GM19395 (cell line): ENCODE measurements around the gene MIEN1.
A peak's percentile ranks its signal among the peaks of the same experiment; 100 is the strongest.
"Not testable (repeated sequence)": the region's sequence is repeated elsewhere in the genome, so short reads cannot be mapped to it uniquely, and the experiment has no call there.

Experiments
- ATAC-seq: cut with Tn5 transposase; IDR thresholded peaks from one replicate; pipeline ENCODE4 v1.9.1; 2021; ENCODE audit warnings: mild to moderate bottlenecking, moderate library complexity; ENCODE audit not compliant: unreplicated experiment

MIEN1 gene

DNA sequence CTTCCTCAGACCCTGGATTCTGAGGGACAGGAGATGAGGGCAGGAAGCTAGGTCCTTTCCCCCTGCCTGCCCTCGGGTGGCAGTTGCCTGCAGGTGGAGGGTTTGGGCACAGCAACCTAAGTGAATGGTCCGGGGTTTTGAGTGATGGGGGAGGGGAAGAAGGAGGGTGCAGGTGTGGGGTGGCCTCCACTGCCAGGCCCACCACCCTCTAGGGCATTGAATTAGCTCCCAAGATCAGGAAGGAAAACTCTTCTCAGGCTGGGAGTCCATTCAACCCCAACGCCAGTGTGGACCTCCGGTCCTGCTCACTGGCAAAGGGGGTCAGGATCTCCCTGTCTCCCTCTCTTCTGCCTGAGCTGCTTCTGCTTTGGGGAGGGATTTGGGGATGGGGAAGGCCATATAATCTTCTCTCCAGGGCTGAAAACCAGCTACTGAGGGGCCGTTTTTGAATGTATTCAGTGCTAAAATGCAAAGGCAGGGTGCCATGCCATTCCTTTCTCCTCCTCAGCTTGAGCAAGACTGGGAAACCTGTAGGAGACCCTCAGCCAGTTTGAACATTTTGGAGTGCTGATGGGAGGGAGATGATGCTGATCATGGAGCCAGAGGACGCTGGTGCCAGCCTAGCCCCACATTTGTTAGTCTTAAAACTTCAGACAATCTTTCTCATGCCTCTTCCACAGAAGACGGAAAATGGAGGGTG lies 26.2 kb upstream of the MIEN1 start:
- ATAC-seq: no peak

DNA sequence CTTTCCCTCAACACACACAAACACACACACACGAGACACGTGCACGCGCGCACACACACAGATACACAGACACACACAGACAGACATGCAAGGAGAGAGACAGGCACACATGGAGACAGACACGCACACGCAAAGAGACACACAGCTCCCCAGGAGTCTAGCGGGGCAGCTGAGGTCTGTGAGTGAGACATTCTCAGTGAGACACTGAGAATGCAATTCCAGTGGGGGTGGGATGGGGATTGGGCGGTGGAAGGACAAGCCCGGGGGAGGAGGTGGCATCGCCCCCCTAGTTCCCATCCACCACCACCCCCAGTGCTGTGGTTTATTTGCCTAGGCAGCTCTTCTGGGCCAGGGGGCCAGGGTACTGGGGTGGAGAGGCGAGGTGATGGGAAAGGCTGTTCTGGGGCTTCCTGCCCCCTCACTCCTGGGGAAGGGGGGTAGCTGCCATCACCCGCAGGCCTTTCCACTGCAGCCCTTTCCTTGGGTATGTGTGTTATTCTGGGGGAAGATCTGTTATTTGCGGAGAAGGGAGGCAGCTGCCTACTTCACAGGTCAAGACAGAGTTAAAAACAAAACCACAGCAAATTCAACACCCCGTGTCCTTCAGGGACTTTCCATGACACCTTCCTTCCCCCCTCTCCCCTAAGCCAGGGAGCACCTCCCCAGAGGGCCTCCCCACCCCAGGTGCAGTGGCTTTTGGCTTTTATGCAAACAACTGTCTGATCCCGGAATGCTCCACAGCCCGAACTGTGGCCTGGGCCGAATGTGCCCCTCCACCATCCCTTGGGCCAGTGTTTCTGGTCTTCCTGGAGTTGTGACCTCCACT lies 25.4 kb upstream of the MIEN1 start:
- peak; percentile 38 for ATAC-seq

GRCh38 chr17:39754958-39755553 lies 24.7 kb upstream of the MIEN1 start:
- ATAC-seq: no peak

GRCh38 chr17:39754161-39754957 lies 24.0 kb upstream of the MIEN1 start:
- peak; percentile 61 for ATAC-seq

DNA sequence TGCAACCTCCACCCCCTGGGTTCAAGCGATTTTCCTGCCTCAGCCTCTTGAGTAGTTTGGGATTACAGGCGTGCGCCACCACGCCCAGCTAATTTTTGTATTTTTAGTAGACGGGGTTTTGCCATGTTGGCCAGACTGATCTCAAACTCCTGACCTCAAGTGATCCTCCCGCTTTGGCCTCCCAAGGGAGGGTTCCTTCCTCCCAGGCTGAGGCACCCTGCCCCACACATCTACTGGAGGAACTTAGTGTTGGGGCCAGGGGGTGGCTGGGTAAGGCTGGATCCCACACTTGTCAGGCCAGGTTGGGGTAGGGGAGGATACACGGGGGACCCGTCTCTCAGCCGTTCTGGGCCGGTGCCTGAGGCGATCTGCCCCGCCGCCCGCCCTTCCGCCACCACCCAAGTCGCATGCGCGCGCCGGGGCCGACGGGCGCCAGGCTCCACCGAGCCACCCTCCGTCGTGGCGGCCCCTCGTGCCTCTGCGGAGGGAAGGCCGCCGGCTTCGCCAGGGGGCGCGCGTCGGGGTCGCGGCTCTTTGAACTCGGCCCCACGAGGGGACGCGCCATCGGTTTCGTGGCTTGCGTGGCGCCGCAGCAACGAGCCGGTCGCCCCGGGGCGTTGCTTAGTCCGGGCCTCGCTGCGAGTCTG lies 23.3 kb upstream of the MIEN1 start:
- ATAC-seq: peak; percentile 5

- ATAC-seq: no peak
Measured at GRCh38 chr17:39752241-39752881, 22.0 kb upstream of the MIEN1 start.

- ATAC-seq: no peak
Measured at GRCh38 chr17:39751637-39752036, 21.3 kb upstream of the MIEN1 start.

- no peak for ATAC-seq
Measured at GRCh38 chr17:39751016-39751543, 20.7 kb upstream of the MIEN1 start.

DNA sequence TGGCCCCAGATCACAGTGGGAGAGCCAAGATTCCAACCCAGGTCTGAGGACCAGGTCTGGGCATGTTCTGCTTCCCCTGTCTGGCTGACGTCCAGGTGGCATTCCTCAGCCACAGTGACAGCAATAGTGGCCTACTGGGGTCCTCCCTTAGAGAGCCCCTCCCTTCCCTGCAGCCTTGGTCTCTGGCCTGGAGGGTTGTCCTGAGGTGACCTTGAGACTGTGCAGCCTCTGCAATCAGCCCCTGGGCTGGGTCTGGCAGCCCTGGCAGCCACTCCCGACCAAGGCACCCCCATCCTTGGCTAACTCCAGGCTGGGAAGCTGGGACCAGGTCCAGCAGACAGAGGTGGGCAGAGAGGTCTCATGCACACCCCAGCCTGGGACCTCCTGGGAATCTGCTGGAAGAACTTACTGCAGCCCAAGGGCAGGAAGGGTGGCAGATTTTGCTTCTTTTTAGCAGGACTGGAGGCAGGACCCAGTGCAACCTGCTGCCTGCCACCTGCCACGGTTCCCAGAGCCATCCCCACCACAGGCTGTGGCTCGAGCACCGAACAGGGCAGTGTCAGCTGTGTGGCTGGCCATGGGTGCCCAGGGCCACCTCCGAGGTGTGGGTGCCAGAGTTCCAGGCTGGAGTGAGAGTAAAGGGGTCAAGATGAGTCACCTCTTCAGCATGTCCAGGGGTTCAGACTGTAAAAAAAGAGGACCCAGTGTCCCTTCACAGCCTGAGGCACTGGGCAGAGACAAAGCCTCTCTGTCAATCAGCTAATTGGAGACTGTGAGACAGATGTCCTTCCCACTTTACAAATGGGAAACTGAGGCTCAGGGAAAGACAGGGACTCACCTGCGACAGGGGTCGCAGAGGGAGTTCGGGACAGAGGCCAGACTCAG lies 20.0 kb upstream of the MIEN1 start:
- ATAC-seq: no peak

GRCh38 chr17:39748444-39749034 lies 18.2 kb upstream of the MIEN1 start:
- not testable (repeated sequence) for ATAC-seq

DNA sequence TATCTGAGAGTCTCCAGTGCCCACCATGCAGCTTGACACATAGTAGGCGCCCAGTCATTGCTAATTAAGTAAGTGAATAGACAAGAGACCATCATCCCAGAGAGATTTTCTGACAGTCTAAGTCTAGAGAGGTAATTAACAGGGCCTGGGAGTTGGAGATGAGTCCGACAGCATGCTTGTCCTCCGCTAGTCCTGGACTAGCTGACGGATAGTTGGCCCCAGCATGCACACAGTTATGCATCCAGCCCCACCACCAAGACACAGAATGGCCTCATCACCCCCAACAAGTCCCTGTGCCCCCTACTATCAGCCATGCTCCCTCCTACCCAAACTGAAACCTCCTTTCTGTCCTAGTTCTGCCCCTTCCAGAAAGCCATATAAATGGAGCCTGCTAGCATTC lies 17.4 kb upstream of the MIEN1 start:
- ATAC-seq: no peak

DNA sequence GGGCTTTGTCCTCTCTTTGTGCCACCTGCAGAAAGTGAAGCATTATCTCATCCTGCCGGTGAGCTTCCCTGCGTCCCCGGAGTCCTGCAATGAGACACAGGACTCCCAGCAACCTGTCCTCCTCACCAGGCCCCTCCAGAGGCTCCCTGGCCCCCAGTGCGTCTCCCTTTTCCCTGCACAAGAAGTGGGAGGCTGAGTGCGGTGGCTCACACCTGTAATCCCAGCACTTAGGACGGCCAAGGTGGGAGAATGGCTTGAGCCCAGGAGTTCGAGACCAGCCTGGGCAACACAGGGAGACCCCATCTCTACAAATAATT lies 15.8 kb upstream of the MIEN1 start:
- no peak for ATAC-seq

- ATAC-seq: no peak
Measured at GRCh38 chr17:39745335-39746144, 15.2 kb upstream of the MIEN1 start.

DNA sequence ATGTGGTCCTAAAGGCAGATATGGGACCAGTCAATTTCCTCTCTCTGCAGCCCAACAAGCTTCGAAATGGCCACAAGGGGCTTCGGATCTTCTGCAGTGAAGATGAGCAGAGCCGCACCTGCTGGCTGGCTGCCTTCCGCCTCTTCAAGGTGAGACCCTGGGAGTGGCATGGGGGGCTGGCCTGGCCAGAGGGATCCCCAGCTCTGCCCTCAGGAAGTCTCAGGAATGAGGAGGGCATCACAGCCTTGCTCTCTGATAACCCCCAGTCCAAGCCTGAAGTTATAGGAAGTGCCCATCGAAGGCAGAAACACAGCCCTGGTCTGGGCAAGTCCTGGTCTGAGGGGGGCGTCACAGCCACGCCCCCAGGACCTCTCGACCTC lies 14.5 kb upstream of the MIEN1 start:
- ATAC-seq: no peak

DNA sequence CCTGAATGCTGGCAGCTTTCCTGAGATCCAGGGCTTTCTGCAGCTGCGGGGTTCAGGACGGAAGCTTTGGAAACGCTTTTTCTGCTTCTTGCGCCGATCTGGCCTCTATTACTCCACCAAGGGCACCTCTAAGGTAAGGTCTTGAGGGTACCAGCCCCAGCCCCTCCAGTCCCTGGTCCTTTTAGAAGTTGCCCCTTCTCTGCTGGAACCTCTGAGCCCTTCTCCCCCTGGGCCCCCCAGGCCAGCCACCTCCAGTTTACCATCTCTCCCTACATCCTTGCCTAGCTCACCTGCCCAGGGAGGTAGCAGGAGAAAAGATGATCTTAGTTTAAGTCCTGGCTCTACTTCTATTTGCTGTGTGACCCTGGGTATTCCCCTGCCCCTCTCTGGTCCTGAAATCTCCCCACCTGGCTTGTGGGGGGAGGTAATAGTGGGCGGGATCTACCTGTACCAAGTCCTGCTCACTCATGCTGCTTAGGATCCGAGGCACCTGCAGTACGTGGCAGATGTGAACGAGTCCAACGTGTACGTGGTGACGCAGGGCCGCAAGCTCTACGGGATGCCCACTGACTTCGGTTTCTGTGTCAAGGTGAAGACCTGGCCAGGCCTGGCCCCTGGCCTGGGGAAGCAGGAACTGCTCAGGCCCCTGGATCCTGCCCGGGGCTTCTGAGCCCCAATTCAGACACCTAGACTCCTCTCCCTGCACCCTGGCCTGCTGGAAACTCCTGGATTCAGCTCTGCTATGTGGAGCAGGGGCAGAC lies 13.9 kb upstream of the MIEN1 start:
- ATAC-seq: no peak

- no peak for ATAC-seq
Measured at GRCh38 chr17:39742856-39743436, 12.6 kb upstream of the MIEN1 start.
